ENCODE measurements around the gene ULBP1. TPM values are rescaled to one million over a fixed set of nuclear protein-coding genes. Genes with fewer than 3 reads are reported as not detected.
"Not testable (repeated sequence)": the region's sequence is repeated elsewhere in the genome, so short reads cannot be mapped to it uniquely, and the experiment has no call there.

Gene ULBP1
- polyA plus RNA-seq (2012; ENCODE audit: insufficient read depth, insufficient read length): 8.6 TPM

DNA sequence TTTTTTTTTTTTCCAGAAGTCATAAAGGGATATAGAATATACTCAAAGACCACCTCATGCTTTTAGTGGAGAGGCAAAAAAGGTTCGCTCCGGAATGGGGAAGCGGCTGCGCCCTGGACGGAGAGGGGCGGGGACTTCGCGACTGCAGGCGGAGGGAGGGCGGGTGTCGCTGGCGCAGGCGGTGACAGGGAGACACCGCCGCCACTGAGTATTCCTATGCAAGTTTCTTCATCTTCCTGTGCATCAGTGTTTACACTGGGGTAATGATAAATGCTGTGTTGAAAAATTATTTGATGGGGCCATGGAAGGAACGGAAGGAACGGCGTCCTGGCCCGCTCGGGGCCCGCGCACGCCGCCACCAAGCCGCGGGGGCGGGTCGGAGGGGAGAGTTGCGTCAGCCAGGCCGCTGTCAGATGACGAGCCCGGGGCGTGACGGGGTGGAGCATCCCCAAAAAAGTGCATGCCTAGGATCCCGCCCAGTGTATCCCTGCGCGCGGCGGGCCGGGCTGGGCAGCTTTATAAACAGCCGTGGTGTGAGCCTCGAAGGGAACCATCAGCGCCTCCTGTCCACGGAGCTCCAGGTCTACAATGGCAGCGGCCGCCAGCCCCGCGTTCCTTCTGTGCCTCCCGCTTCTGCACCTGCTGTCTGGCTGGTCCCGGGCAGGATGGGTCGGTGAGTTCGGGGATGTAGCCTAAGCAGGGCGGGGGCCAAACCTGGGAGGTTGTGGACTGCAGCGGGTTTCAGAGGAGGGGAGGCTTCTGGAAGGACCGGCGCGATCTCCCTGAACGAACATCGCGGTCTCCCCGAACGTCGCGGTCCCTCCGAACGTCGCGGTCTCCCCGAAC is at the start of gene ULBP1:
TSS of gene ULBP1 (plus strand) at position 482 of the 846 bp plus-strand sequence. CDS start at position 589, 107 bp downstream.
- H3K4me3 ChIP-seq (ENCODE audit: low read length): peak within 1 kb of the TSS; percentile 75
- DNase-seq (ENCODE audit: low read depth, low spot score): peak; percentile 87

- no peak overlapping the region for H3K4me3 ChIP-seq (ENCODE audit: low read length)
- no peak for DNase-seq (ENCODE audit: low read depth, low spot score)
These were observed 47.5 kb upstream of the ULBP1 start for GRCh38 chr6:149915970-149916865.

DNA sequence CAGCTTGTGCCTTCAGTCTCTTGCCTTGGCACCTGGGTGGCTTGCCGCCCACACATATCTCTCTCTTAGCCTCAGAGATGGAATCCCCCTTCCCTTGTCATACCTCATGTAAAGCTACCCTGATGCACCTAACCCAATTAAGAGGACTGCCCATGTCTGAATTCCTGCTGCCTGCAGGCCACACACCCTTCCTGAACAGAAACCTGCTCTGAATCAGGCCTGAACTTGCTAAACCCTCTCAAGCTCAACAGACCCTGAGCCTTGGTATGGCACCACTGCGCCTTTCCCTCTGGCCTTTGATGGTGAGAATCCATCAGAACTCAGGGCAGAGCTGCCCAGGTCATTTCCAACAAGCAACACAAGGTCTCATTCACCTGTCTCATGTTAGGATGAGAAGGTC is 46.1 kb upstream of the ULBP1 start:
- no peak for DNase-seq (ENCODE audit: low read depth, low spot score)
- H3K4me3 ChIP-seq (ENCODE audit: low read length): no peak overlapping the region

- no peak overlapping the region for H3K4me3 ChIP-seq (ENCODE audit: low read length)
- no peak for DNase-seq (ENCODE audit: low read depth, low spot score)
These were observed 45.4 kb upstream of the ULBP1 start for GRCh38 chr6:149918151-149918905.

GRCh38 chr6:149919126-149919833 is 44.5 kb upstream of the ULBP1 start:
- H3K4me3 ChIP-seq (ENCODE audit: low read length); DNase-seq (ENCODE audit: low read depth, low spot score): not testable (repeated sequence)

- no peak overlapping the region for H3K4me3 ChIP-seq (ENCODE audit: low read length)
- no peak for DNase-seq (ENCODE audit: low read depth, low spot score)
These were observed 43.9 kb upstream of the ULBP1 start for GRCh38 chr6:149919834-149920225.

- no peak for DNase-seq (ENCODE audit: low read depth, low spot score)
These were observed 42.4 kb upstream of the ULBP1 start for GRCh38 chr6:149921361-149921760.

GRCh38 chr6:149922091-149922490 is 41.7 kb upstream of the ULBP1 start:
- H3K4me3 ChIP-seq (ENCODE audit: low read length): not testable (repeated sequence)

More at GRCh38 chr6:149921361-149921760, 42.4 kb upstream of the ULBP1 start:
- no peak overlapping the region for H3K4me3 ChIP-seq (ENCODE audit: low read length)

GRCh38 chr6:149922642-149923326 is 41.0 kb upstream of the ULBP1 start, which contains the start of gene RAET1G:
TSS of gene RAET1G (minus strand) at chr6:149923121. CDS start at chr6:149923010, 111 bp downstream.
- DNase-seq (ENCODE audit: low read depth, low spot score): peak; percentile 84
- peak within 1 kb of the TSS; percentile 56 for H3K4me3 ChIP-seq (ENCODE audit: low read length)

More at GRCh38 chr6:149922091-149922490, 41.7 kb upstream of the ULBP1 start:
- DNase-seq (ENCODE audit: low read depth, low spot score): not testable (repeated sequence)

DNA sequence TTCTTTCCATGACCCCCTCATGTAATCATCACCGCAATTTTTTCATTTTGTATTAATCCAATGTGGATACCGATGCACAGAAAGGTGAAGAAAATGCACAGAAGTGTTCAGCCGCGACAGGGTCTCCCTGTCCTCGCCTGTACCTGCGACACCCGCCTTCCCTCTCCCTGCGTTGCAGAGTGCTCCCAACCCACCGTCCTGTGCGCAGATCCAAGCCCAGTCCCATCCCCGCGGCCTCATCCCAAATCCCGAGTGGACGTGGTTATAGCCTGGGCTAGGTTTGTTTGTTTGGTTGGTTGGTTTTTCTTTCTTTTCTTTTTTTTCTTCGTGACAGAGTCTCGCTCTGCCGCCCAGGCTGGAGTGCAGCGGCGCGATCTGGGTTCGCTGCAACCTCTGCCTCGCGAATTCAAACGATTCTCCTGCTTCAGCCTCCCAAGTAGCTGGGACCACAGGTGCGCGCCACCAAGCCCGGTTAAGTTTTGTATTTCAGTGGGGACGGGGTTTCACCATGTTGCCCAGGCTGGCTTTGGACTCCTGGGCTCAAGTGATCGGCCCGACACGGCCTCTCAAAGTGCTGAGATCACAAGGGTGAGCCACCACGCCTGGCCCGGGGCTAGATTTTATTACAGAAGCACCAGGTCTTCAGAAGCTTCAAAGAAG is 40.3 kb upstream of the ULBP1 start:
- no peak for DNase-seq (ENCODE audit: low read depth, low spot score)
- peak overlapping the region; percentile 56 for H3K4me3 ChIP-seq (ENCODE audit: low read length)

DNA sequence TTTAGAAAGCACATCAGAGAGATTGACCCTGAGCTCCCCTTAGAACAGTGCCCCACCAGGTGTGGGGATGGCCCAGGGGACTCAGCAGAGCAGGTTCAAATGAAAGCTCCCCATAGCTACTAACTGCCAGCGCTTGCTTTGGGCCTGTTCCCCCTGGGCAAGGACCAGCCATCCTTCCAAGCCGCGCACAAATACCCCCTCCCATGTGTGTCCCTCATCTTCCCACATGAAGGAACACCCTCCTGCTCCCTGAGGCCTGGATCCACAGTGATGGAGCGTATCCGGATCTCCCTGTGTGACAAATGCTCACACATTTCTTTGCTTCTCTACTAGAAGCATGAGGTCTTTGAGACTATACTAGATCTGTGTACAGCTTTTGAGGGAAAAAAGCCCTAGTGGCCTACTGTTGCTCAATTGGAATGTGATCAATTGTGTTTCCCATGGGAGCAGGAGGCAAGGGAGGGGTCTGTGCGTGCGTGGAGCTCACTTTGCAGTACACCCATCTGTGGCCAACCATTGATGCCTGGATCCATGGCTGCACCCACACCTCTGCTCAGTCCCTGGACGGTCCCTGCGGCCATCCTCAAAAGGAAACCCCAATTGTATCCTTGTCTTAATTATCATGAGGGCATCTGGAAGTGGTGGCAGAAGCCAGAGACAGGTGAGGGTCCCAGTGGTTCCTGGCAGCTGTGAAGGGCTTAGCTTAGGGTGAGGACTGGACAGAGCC is 39.4 kb upstream of the ULBP1 start:
- no peak for DNase-seq (ENCODE audit: low read depth, low spot score)
- H3K4me3 ChIP-seq (ENCODE audit: low read length): no peak overlapping the region

GRCh38 chr6:149924933-149925252 is 38.9 kb upstream of the ULBP1 start:
- no peak overlapping the region for H3K4me3 ChIP-seq (ENCODE audit: low read length)
- no peak for DNase-seq (ENCODE audit: low read depth, low spot score)

DNA sequence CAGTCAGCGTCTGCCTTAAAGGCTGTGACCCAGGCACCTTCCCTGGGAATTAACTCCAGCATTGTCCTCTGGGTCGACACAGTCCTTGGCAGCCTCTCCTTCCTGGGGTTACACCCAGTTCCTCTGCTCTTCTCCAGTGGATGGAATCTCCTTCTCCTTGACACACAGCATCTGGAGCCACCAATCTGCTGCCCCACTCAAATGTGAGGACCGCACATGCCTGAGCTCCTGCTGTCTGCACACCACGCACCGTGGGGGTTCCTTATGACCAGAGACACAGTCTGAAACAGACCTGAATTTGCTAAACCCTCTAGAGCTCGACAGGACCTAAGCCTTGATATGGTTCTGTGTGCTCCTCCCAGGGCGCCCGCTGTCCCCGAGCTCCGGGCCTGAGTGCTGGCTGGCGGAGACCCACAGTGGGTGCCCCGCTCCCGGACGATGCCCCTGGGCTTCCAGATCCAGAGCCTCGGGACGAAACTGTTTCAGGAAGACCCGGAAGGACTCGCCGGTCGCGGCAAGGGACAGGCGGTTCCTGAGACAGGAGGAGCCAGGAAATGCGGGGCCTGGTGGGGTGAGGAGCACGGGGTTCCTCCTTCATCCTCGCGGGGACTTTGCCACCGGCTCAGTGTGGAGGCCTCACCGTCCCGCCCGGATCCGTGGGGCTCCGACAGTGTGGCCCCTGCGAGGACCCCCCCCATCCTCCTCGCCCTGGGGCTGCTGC is 38.3 kb upstream of the ULBP1 start:
- H3K4me3 ChIP-seq (ENCODE audit: low read length): no peak overlapping the region
- DNase-seq (ENCODE audit: low read depth, low spot score): no peak

DNA sequence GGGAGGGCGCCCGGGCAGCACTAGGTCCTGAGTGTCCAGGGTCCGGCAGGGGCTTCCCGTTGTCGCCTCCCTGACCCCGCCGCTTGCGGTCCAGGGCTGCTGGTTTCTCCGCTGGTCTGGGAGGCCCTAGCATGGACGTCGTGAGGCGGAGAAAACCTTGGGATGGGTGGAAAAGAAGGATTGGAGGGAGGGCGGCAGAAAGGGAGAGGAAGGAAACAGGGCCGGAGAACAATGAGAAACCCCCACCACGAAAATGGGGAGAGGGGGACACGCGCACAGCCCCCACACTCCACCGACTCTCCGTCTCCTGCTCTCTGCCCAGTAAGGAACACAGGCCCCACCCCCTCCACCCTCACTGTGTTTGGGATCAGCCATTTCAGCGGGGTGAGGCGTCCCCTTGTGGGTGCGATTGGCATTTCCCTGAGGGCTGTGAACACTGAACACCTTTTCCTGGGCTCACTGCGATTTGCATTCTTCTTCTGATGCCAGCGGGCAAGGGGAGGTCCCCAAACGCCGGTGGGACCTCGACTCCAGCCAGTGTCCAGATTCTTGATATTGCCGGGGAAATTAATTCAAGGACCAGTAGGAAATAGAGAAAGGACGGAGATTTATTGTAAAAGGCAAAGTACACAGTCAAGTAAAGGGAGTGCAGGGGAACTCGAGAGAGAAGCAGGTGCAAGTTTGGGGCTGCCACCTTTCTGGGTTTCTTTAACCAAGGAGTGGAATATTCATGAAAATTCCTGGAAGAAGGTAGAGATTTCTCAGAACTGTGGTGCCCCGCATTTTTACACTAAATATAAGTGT is 37.6 kb upstream of the ULBP1 start:
- peak overlapping the region; percentile 28 for H3K4me3 ChIP-seq (ENCODE audit: low read length)
- peak; percentile 61 for DNase-seq (ENCODE audit: low read depth, low spot score)

DNA sequence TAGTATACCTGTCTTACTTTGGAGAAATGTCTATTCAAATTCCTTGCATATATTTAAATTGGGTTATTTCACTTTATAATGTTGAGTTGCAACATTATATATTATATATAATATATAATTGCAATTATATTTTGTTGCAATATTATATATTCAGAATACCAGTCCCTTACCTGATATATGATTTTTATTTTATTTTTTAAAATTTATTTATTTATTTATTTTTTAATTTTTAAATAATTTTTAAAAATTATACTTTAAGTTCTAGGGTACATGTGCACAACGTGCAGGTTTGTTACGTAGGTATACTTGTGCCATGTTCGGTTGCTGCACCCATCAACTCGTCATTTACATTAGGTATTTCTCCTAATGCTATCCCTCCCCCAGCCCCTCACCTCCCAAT is 36.7 kb upstream of the ULBP1 start:
- not testable (repeated sequence) for DNase-seq (ENCODE audit: low read depth, low spot score)

GRCh38 chr6:149929422-149929821 is 34.3 kb upstream of the ULBP1 start:
- no peak overlapping the region for H3K4me3 ChIP-seq (ENCODE audit: low read length)
- DNase-seq (ENCODE audit: low read depth, low spot score): no peak

More for the DNA sequence above, 36.7 kb upstream of the ULBP1 start:
- not testable (repeated sequence) for H3K4me3 ChIP-seq (ENCODE audit: low read length)

All from Jurkat, Clone E6-1 (cell line).